SK-N-DZ (cell line): ENCODE results near the gene RHD. TPM values are rescaled to one million over a fixed set of nuclear protein-coding genes. Genes with fewer than 3 reads are reported as not detected.
"Not testable (repeated sequence)": the region's sequence is repeated elsewhere in the genome, so short reads cannot be mapped to it uniquely, and the experiment has no call there.

Experiments
- DNase-seq: peaks from one replicate; pipeline ENCODE4 v3.0.0-alpha.2; 2015; ENCODE audit warnings: low spot score
- polyA plus RNA-seq, 2 experiments: library from polyadenylated mRNA; depleted of rRNA; stranded (reverse); fragments of >200 nt; gene quantifications; 2 replicates each; pipeline ENCODE4 v1.2.3, GENCODE V29; 2014

RHD gene
- polyA plus RNA-seq (2014; cell fraction: cytosol; rRNA removed): not detected in 2 replicates
- polyA plus RNA-seq (2014; cell fraction: nucleus; rRNA removed): not detected in 2 replicates

GRCh38 chr1:25272238-25272637 is at the start of gene RHD:
TSS of gene RHD (plus strand) at chr1:25272509. CDS start at chr1:25272548, 39 bp downstream.
- DNase-seq: not testable (repeated sequence)

DNA sequence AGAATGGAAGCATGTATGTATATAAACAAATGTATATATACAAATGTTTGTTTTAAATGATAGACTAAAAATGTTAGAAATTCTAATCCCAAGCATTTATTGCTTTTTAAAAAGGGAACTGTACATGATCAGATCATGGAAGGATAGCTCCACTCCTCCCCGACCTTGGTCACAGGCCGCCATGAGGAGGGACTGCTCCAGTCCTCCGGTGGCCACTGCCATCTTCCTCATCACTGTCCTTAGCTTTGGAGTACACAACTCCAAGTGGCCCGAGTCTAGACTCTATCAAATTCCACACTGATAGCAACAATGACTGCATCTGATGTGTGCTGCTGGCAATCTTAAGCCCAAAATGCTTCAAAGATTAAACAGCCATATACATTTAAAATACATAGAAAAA is 49.7 kb upstream of the RHD start:
- no peak for DNase-seq

GRCh38 chr1:25223471-25223870 is 48.8 kb upstream of the RHD start:
- DNase-seq: no peak

GRCh38 chr1:25232027-25232865 is 40.1 kb upstream of the RHD start, which contains the start of gene SYF2:
TSS of gene SYF2 (minus strand) at chr1:25232502. CDS start at chr1:25232467, 35 bp downstream.
- peak; percentile 92 for DNase-seq

DNA sequence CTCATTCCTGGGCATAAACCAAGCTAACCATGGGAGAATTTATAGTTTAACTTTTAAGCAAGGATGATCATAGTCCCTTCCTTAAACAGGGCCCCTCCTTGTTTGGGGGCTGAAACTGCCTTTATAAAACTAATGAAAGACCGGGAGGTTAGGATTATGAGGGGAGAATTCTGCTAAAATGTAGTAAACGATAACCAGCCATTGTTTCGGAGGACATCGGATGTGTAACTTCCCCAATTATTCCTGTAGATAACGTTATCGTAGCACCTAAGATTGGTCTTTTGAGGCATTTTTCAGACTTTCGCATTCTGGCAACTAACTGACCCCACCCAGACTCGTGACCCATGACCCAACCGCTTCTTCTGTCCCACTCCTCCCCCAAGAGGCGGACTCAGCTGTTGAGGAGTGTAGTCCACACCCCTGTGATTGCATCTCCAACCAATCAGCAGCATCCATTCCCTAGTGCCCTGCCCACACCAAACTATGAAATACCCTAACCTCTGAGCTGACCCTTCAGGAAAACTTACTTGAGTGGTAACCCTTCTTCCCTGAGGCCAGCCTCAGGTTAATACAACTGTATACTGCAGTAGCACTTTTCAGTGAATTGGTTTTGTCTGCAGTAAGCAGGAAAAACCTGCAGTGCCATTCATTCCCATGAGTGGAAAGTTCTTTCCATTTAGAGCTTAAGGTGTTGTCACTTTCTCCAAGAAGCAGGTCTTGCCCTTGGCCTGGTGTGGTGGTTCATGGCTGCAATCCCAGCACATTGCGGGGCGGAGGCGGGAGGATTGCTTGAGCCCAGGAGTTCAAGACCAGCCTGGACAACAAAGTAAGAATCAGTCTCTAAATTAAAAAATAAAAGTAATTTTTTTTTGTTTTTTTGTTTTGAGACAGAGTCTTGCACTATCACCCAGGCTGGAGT is 39.2 kb upstream of the RHD start:
- DNase-seq: peak; percentile 72

DNA sequence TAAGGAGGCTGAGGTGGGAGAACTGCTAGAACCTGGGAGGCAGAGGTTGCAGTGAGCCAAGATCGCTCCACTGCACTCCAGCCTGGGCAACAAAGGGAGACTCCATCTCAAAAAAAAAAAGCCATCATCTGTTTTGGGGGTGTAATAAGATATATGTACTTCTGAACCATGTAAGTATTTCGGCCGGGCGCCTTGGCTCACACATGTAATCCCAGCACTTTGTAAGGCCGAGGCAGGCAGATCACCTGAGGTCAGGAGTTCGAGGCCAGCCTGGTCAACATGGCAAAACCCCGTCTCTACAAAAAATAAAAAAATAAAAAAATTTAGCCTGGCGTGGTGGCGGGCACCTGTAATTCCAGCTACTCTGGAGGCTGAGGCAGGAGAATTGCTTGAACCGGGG is 36.9 kb upstream of the RHD start:
- DNase-seq: not testable (repeated sequence)

DNA sequence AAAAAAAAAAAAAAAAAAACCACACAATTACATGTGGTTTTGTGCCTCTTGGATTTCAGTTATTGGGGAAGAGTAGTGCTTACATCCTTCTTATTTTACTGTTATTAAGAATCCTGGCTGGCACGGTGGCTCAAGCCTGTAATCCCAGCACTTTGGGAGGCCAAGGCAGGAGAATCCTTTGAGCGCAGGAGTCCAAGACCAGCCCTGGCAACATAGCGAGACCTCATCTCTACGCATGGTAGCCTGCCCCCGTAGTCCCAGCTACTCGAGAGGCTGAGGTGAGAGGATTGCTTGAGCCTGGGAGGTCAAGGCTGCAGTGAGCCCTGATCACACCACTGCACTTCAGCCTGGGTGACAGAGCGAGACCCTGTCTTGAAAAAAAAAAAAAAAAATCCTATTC is 36.0 kb upstream of the RHD start:
- DNase-seq: not testable (repeated sequence)

- DNase-seq: no peak
Measured at GRCh38 chr1:25238046-25238445, 34.3 kb upstream of the RHD start.

GRCh38 chr1:25239681-25240541 is 32.4 kb upstream of the RHD start:
- DNase-seq: peak; percentile 88

DNA sequence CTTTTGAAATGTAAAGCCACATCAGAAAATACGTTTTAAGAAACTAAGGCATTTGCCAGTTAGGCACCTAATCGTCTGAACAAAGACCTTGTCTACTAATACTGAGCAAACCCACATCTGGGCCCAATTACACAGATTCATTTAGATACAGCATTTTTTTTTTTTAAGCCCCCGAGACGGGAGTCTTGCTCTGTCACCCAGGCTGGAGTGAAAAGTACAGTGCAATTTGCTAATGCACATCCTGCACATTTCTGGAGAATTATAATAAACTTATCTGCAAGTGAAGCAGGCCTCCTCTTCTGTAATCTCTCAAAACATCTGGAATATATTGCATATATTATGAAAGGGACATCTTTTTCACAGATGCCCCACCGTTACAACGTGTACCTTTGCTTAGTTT is 28.4 kb upstream of the RHD start:
- DNase-seq: no peak

DNA sequence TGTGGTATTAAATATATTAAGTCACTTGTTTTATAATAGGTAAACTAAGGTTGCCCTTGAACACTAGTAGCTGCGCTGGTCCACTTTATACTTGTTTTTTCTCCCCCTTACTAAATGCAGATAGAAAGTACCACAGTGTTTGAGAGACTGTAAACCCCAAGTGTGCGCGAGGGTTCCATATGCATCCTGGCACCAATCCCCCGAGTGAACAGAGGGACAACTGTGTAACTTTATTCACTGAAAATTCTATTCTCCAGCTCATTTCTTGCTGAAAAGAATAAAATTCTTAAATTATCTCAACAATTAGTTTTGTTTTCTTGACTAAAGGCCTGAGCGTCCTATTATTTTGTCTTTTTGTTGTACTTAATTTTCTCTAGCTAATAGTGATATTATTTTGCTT is 26.9 kb upstream of the RHD start:
- DNase-seq: no peak

DNA sequence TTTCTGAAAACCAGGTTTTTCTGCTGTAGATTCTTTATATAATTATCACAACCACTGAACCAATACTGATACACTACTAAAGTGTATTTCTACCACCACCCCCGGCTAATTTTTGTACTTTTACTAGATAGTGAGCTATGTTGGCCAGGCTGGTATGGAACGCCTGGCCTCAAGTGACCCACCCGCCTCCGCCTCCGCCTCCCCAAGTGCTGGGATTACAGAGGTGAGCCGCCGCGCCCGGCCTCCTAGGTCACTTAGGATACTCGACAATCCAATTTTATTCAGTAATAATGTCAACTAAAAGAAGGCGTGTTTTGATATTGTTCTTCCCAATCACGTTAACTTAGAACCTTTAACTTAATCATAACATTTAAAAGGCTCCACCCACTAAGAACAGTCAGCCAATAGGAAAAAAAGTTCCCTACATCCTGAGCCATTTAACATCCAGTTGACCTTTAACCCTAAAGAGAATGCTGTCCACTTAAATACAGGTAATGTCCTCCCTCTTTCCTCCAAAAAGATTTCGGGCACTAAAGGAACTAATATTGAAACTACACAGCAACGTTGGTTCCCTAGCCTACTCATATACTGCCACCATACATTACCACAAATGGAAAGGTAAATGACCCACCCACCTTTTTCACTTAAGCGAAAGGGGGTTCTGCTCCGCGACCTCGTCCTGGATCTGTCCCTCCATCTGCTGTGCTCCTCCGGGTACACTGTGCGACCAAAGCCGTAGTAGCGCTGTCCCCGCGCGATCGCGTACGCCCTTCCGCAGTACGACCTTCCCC is 26.3 kb upstream of the RHD start:
- DNase-seq: no peak

DNA sequence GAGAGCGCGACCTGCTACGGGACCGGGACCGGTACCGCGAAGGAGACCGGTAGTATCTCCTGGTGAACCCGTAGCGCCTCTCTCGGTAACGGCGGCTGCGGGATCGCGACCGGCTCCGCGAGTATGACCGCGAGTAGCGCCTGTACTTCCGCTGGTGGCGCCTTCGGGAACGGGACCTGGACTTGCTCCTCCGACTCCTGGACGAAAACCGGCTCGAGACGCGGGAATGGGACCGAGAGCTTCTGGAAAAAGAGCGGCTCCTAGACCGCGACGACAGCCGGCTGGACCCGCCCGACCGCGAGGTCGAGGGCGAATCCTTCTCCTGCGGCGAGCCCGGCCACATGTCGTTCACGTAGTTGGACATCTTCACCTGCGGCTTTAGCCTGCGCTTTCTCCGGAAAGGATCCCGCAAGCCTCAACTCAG is 25.7 kb upstream of the RHD start:
- peak; percentile 15 for DNase-seq

DNA sequence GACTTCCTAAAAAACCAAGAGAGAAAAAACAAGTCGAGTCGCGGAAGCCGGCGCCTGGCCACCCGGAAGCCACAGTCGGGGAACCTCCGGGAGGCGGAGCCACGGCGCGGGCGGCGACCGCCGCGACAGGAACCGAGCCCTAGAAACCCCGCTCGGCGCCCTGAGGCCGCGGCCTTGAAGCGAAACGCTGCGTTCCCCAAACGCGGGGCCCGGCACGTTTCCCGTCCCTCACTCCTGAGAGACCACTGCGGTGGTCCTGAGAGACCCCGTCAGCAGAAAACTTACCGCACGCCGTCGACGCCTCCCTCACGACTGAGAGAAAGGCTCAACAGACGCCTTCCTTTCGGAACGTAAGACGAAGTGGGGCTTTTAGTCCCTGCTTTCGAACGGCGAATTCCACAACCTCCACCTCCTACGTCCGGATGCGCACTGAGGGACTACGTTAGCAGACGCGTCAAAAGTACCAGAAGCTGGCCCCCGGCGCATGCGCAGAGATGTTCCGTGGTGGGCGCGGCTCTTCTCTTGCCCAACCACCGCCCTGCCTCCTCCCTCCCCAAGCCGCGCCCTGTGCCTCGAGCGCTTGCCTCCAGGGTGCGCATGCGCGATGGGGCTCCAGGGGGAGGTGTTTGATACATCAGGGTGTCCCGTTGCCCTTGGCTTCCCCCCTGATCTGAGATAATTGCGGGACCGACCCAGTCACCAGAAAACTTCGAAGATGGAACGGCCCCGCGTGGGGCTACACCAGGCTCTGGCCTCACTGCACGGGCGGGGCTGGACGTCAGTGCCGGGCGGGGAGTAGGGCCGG is 25.1 kb upstream of the RHD start, which contains the start of gene RSRP1:
TSS of gene RSRP1 (minus strand) at position 431 of the 805 bp plus-strand sequence. CDS start 491 bp downstream, outside the sequence.
- peak; percentile 98 for DNase-seq

- no peak for DNase-seq
Measured at GRCh38 chr1:25247829-25248754, 24.2 kb upstream of the RHD start.

- DNase-seq: no peak
Measured at GRCh38 chr1:25253911-25254310, 18.4 kb upstream of the RHD start.

GRCh38 chr1:25255706-25256577 is 16.4 kb upstream of the RHD start:
- DNase-seq: no peak
